ENCODE results near the gene GRIK1. TPM values are rescaled to one million over a fixed set of nuclear protein-coding genes. Genes with fewer than 3 reads are reported as not detected.

GRIK1 gene
- total RNA-seq, 2 experiments from 2014 or later: not detected

DNA sequence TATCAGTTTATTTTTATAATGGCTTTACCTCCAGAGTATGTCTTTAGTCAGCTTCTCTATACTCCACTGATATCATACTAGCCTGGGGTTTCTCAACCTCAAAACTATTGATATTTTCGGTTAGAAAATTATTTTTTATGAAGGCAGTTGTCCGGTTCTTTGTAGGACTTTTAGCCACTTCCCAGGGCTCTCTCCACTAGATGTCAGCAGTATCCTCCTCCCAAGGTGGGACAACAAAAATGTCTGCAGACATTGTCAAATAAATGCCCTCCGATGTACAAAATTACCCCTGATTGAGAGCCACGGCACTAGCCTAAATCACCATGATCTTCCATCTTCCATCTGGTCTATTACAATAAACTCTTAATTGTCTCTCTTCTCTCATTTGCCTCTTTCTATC is 4.1 kb upstream of the GRIK1 start:
- H3K36me3 Mint-ChIP-seq (ENCODE audit: low read depth): peaks cover 2% of the 10 kb centered on the region
- CTCF ChIA-PET: no interaction called here
- no peaks in the 10 kb centered on the region for H3K9me3 Mint-ChIP-seq
- POLR2A ChIA-PET: interaction anchor here (0.6 kb wide), 1 partner anchor 16 kb away, joined by 4 read pairs; no protein-coding TSS in a partner anchor
- no peak overlapping the region for H3K27ac Mint-ChIP-seq
- no peak for DNase-seq
- no peak overlapping the region for H3K4me3 Mint-ChIP-seq
- H3K4me1 Mint-ChIP-seq: peaks cover 4% of the 10 kb centered on the region
- H3K27me3 Mint-ChIP-seq: peaks cover 35% of the 10 kb centered on the region

GRCh38 chr21:29942034-29942433 is 2.2 kb upstream of the GRIK1 start:
- no peaks in the 10 kb centered on the region for H3K9me3 Mint-ChIP-seq
- CTCF ChIA-PET: no interaction called here
- peaks cover 4% of the 10 kb centered on the region for H3K4me1 Mint-ChIP-seq
- peaks cover 52% of the 10 kb centered on the region for H3K27me3 Mint-ChIP-seq
- DNase-seq: no peak
- no peak overlapping the region for H3K27ac Mint-ChIP-seq
- POLR2A ChIA-PET: no interaction called here
- H3K4me3 Mint-ChIP-seq: no peak overlapping the region
- peaks cover 2% of the 10 kb centered on the region for H3K36me3 Mint-ChIP-seq (ENCODE audit: low read depth)

DNA sequence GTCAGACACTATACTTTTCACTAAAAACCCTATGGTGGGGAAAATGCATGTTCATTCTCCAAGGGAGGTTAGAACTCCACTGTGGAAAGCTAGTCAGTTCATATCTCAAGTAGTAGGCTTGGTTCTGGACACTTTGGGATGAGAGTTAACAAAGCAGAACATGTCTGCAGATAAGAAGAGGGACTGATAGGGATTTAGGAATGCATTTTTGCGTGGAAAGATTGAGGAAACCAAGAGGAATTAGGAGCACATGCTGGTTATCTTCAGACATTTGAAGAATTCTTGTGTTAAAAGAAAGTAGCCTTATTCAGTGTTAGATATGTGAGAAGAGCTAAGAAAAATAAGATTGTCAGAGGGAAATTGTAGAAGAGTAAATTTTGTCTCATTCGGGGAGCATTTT is 1.2 kb upstream of the GRIK1 start:
- peaks cover 53% of the 10 kb centered on the region for H3K27me3 Mint-ChIP-seq
- no peaks in the 10 kb centered on the region for H3K9me3 Mint-ChIP-seq
- peaks cover 4% of the 10 kb centered on the region for H3K4me1 Mint-ChIP-seq
- DNase-seq: no peak
- peaks cover 2% of the 10 kb centered on the region for H3K36me3 Mint-ChIP-seq (ENCODE audit: low read depth)
- no peak overlapping the region for H3K4me3 Mint-ChIP-seq
- H3K27ac Mint-ChIP-seq: no peak overlapping the region
- CTCF ChIA-PET: no interaction called here
- POLR2A ChIA-PET: no interaction called here

DNA sequence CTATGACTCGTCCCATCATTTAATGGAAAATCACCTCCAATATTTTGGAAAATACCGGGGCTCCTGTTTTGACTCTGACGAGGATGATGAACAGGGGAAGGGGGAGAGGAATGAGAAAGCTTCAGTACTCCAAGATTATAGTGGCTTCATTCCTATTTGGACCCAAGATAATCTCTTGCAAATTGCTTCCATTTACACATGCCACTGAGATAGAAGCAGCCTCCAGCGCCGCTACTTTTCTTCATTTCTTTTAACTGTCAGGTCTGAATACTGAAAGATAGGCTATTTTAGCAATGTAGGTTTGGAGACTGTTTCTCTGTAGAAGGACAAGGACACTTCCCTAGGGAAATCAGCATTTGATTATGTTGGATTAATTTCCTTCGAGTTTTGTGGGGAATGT is 565 bp upstream of the GRIK1 start:
- POLR2A ChIA-PET: no interaction called here
- Mint-ChIP-seq H3K36me3 (ENCODE audit: low read depth) (peaks cover 2% of the 10 kb centered on the region), H3K4me3 (no peak overlapping the region), H3K27ac (no peak overlapping the region), H3K9me3 (no peaks in the 10 kb centered on the region), H3K4me1 (peaks cover 4% of the 10 kb centered on the region), H3K27me3 (peaks cover 53% of the 10 kb centered on the region)
- CTCF ChIA-PET: no interaction called here
- no peak for DNase-seq

DNA sequence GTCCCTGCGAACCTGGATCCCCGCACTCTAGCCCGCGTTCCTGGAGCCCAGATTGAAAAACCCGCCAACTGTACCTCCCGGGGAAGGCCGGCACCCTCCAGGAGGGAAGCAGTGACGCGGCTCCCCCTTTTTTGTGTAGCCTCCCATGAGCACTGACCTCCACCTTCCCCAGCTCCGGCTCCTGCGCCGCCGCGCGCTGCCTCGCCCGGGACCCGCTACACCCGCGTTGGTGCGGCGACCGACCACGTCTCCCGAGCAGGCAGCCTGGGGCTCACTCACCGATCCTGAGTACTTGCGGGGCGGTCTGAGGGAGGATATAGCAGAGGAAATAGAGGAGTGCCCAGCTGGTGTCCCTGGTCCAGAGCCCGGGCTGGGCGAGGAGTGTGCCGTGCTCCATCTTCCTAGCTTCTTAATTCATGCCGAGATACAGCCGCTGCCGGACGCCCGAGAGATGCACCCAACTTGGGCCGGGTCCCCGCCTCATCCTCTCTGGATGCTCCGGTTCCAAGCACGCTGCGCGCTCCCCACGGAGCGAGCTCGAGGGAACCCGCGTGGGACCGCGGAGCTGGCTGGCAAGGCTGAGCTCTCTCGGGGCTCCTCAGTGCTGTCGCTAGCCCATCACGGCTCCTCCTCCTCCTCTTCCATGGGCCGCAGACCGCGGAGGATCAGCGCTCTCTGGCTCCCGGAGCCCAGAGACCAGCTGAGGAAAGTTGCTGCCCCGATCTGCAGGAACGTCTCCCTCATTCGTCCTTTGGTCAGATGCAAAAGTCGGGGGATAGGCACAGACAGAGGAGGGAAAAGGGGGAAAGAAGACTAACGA is 482 bp downstream of the GRIK1 start:
- Mint-ChIP-seq H3K4me3 (peak overlapping the region; percentile 25), H3K27me3 (peaks cover 59% of the 10 kb centered on the region), H3K4me1 (peaks cover 4% of the 10 kb centered on the region), H3K27ac (no peak overlapping the region), H3K9me3 (no peaks in the 10 kb centered on the region), H3K36me3 (ENCODE audit: low read depth) (peaks cover 2% of the 10 kb centered on the region)
- CTCF ChIA-PET: no interaction called here
- POLR2A ChIA-PET: no interaction called here
- DNase-seq: no peak

DNA sequence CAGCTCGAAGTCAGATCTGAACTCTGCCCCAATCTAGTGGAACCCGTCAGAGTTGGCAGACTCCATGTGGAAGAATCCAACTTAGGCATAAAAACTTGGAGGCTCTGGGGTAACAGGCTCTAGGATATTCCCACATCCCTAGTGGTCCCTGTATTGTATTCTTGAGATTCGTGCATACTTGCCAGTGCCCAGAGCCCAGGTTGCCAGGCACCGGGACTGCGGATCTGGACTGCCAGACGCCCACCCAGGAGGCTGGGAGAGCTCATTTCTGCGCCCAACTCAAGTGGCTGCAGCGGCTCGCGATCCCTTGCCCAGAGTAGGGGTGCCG is 1.1 kb downstream of the GRIK1 start:
- H3K4me3 Mint-ChIP-seq: no peak overlapping the region
- H3K27ac Mint-ChIP-seq: no peak overlapping the region
- H3K4me1 Mint-ChIP-seq: peaks cover 4% of the 10 kb centered on the region
- H3K27me3 Mint-ChIP-seq: peaks cover 59% of the 10 kb centered on the region
- no peak for DNase-seq
- peaks cover 2% of the 10 kb centered on the region for H3K36me3 Mint-ChIP-seq (ENCODE audit: low read depth)
- H3K9me3 Mint-ChIP-seq: no peaks in the 10 kb centered on the region
- POLR2A ChIA-PET: no interaction called here
- CTCF ChIA-PET: no interaction called here

GRCh38 chr21:29933088-29933487 is 6.7 kb downstream of the GRIK1 start:
- H3K4me3 Mint-ChIP-seq: no peak overlapping the region
- no peaks in the 10 kb centered on the region for H3K36me3 Mint-ChIP-seq (ENCODE audit: low read depth)
- CTCF ChIA-PET: interaction anchor here (0.8 kb wide), 1 partner anchor 12 kb away, joined by 3 read pairs; no protein-coding TSS in a partner anchor
- DNase-seq: no peak
- no peaks in the 10 kb centered on the region for H3K9me3 Mint-ChIP-seq
- H3K27me3 Mint-ChIP-seq: peaks cover 19% of the 10 kb centered on the region
- POLR2A ChIA-PET: no interaction called here
- H3K27ac Mint-ChIP-seq: no peak overlapping the region
- H3K4me1 Mint-ChIP-seq: no peaks in the 10 kb centered on the region

DNA sequence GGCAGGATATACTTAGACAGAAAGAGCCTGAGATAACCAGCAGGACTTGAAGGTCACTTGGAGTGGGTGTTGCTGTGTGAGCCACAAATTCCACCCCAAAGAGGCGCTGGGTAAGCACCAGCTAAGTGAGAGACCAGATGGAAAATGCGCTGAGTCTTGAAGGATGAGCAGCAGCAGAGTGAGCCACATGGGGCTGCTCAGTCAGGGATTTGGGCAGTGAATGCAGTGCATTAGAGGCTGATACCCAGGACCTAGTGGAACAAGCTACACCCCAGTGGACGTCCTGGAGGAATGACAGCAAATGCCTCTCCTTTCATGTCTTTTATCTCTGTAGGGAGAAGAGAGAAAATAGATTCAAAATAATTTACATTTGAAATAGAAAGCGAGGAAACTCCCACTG is 11.3 kb downstream of the GRIK1 start:
- no peak for DNase-seq
- CTCF ChIA-PET: no interaction called here

DNA sequence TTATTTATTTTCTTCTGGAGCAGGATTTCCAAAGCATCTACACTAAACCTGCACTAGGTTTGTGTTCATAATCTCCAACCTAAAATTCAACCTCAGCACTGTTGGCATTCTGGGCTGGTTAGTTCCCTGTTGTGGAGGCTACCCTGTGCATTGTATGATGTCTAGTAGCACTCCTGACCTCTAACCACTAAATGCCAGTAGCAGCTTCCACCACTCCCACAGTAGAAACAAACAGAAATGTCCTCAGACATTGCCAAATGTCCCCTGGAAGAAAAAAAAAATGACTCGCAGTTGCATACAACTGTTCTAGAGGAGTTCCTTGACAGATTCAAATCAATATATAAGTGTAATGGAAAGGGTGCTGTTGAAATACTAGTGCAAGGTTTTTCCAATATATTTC is 18.9 kb downstream of the GRIK1 start:
- H3K27ac Mint-ChIP-seq: no peak overlapping the region
- CTCF ChIA-PET: no interaction called here
- no peaks in the 10 kb centered on the region for H3K9me3 Mint-ChIP-seq
- H3K4me3 Mint-ChIP-seq: no peak overlapping the region
- no peak for DNase-seq
- H3K4me1 Mint-ChIP-seq: no peaks in the 10 kb centered on the region
- H3K27me3 Mint-ChIP-seq: peaks cover 2% of the 10 kb centered on the region
- no peaks in the 10 kb centered on the region for H3K36me3 Mint-ChIP-seq (ENCODE audit: low read depth)
- POLR2A ChIA-PET: no interaction called here

More for the DNA sequence above, 11.3 kb downstream of the GRIK1 start:
- Mint-ChIP-seq H3K36me3 (ENCODE audit: low read depth) (no peaks in the 10 kb centered on the region), H3K27me3 (no peaks in the 10 kb centered on the region), H3K9me3 (no peaks in the 10 kb centered on the region), H3K27ac (no peak overlapping the region), H3K4me1 (no peaks in the 10 kb centered on the region), H3K4me3 (no peak overlapping the region)
- POLR2A ChIA-PET: no interaction called here

- Mint-ChIP-seq H3K4me1 (no peaks in the 10 kb centered on the region), H3K4me3 (no peak overlapping the region), H3K9me3 (no peaks in the 10 kb centered on the region), H3K27me3 (peaks cover 2% of the 10 kb centered on the region), H3K36me3 (ENCODE audit: low read depth) (no peaks in the 10 kb centered on the region), H3K27ac (no peak overlapping the region)
- ChIA-PET POLR2A (interaction anchor here (0.7 kb wide), 1 partner anchor 1373 kb away, joined by 3 read pairs; no protein-coding TSS in a partner anchor), CTCF (no interaction called here)
- DNase-seq: no peak
Measured at GRCh38 chr21:29914326-29914725, 25.5 kb downstream of the GRIK1 start.

DNA sequence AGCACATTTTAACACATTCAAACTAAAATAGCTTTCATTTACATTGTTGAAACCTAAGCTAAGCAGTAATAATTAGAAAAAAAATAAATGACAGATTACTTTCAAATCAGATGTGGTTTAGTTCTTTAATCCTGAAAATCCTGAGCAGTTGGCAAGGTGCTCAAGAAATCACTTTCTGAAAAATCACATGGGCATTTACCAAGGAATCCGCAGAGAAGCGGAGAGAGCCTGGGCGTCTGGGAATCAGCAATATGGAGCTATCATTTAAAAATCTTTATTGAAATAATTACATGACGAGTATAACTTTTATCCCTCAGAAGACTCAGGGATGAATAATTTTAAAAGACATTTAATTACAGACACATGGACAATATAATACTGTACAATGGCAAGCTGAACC is 30.2 kb downstream of the GRIK1 start:
- no peaks in the 10 kb centered on the region for H3K36me3 Mint-ChIP-seq (ENCODE audit: low read depth)

GRCh38 chr21:29904359-29905282 is 35.2 kb downstream of the GRIK1 start:
- no peak overlapping the region for H3K27ac Mint-ChIP-seq
- no peak for DNase-seq
- H3K36me3 Mint-ChIP-seq (ENCODE audit: low read depth): no peaks in the 10 kb centered on the region
- CTCF ChIA-PET: no interaction called here
- no peak overlapping the region for H3K4me3 Mint-ChIP-seq
- H3K4me1 Mint-ChIP-seq: no peaks in the 10 kb centered on the region
- POLR2A ChIA-PET: no interaction called here
- peaks cover 2% of the 10 kb centered on the region for H3K27me3 Mint-ChIP-seq
- H3K9me3 Mint-ChIP-seq: no peaks in the 10 kb centered on the region

More for the DNA sequence above, 30.2 kb downstream of the GRIK1 start:
- CTCF ChIA-PET: no interaction called here
- H3K27ac Mint-ChIP-seq: no peak overlapping the region
- peaks cover 2% of the 10 kb centered on the region for H3K27me3 Mint-ChIP-seq
- no peak for DNase-seq
- POLR2A ChIA-PET: no interaction called here
- no peaks in the 10 kb centered on the region for H3K9me3 Mint-ChIP-seq
- no peaks in the 10 kb centered on the region for H3K4me1 Mint-ChIP-seq
- H3K4me3 Mint-ChIP-seq: no peak overlapping the region

DNA sequence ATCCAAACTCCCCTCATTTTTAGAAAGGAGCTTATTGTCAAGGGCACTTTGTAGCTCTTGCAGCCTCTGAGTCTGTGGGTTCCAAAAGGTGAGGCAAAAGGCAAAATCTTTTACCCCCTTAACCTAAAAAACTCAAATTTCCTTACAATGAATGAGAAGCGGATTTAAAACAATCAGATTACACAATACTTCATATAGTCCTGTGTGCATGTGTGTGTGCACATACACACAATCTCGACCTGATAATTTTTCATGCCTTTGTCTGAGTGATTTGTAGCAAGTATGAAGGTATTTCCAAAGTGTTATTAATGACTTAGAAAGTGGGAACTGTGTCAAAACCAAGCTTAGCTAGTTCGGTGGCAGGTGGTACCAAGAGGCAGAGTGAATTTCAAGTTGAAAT is 42.9 kb downstream of the GRIK1 start:
- H3K4me1 Mint-ChIP-seq: no peaks in the 10 kb centered on the region
- DNase-seq: no peak
- H3K27ac Mint-ChIP-seq: no peak overlapping the region
- ChIA-PET POLR2A (no interaction called here), CTCF (no interaction called here)
- H3K27me3 Mint-ChIP-seq: peaks cover 3% of the 10 kb centered on the region
- no peak overlapping the region for H3K4me3 Mint-ChIP-seq
- no peaks in the 10 kb centered on the region for H3K36me3 Mint-ChIP-seq (ENCODE audit: low read depth)
- H3K9me3 Mint-ChIP-seq: no peaks in the 10 kb centered on the region
